Activated naive CD8-positive, alpha-beta T cell treated with anti-CD3 and anti-CD28 coated beads for 36 hours (primary cell): ENCODE results near the gene PACSIN3. TPM values are rescaled to one million over a fixed set of nuclear protein-coding genes. Genes with fewer than 3 reads are reported as not detected.
A peak's percentile ranks its signal among the peaks of the same experiment; 100 is the strongest.

Experiments used
- DNase-seq: peaks from one replicate; pipeline ENCODE4 v3.0.0; 2021
- H3K27ac Mint-ChIP-seq: one replicate; pipeline ENCODE4 v1.8.0; 2022; ENCODE audit warnings: mild to moderate bottlenecking, moderate library complexity, mixed read lengths
- H3K27me3 Mint-ChIP-seq: one replicate; pipeline ENCODE4 v1.8.0; 2022; ENCODE audit warnings: mild to moderate bottlenecking, mixed read lengths
- H3K36me3 Mint-ChIP-seq: one replicate; pipeline ENCODE4 v1.8.0; 2021; ENCODE audit warnings: mild to moderate bottlenecking, mixed read lengths
- H3K4me1 Mint-ChIP-seq: one replicate; pipeline ENCODE4 v1.8.0; 2021; ENCODE audit warnings: mixed read lengths
- H3K4me3 Mint-ChIP-seq: one replicate; pipeline ENCODE4 v1.8.0; 2022; ENCODE audit warnings: mild to moderate bottlenecking, moderate library complexity, mixed read lengths
- H3K9me3 Mint-ChIP-seq: one replicate; pipeline ENCODE4 v1.8.0; 2022; ENCODE audit warnings: mixed read lengths
- total RNA-seq, 2 experiments: library from RNA; stranded (reverse); gene quantifications; one replicate each; pipeline ENCODE4 v1.2.3, GENCODE V29; 2021

Gene PACSIN3
- total RNA-seq, 2 experiments from 2014 or later: 6.8 to 7.0 TPM

DNA sequence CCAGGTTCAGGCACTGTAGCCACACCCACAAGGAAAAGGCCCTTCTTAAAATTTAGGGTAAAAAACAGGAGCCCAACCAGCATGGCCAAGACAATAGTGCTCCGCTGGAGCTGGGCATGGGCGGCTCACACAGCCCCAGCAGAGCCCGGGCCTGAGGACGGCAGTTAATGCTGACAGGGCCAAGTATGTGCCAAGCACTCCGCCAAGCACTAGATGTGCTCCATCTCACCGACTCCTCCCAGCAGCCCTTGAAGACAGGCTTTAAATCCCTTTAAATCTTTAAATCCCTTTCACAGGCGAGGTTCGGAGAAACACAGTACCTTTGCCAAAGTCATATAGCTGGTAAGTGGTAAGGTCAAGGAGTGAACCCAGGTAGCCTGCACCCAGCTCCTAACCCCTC lies 14.4 kb downstream of the PACSIN3 start:
- no peak overlapping the region for H3K4me3 Mint-ChIP-seq
- peaks cover 16% of the 10 kb centered on the region for H3K36me3 Mint-ChIP-seq
- H3K27me3 Mint-ChIP-seq: no peaks in the 10 kb centered on the region

GRCh38 chr11:47171061-47171838 lies 15.0 kb downstream of the PACSIN3 start:
- DNase-seq: no peak
- no peaks in the 10 kb centered on the region for H3K27me3 Mint-ChIP-seq
- H3K9me3 Mint-ChIP-seq: no peaks in the 10 kb centered on the region
- peaks cover 29% of the 10 kb centered on the region for H3K4me1 Mint-ChIP-seq
- H3K27ac Mint-ChIP-seq: peak overlapping the region; percentile 45
- no peak overlapping the region for H3K4me3 Mint-ChIP-seq
- peaks cover 16% of the 10 kb centered on the region for H3K36me3 Mint-ChIP-seq

More for the DNA sequence above, 14.4 kb downstream of the PACSIN3 start:
- Mint-ChIP-seq H3K4me1 (peaks cover 29% of the 10 kb centered on the region), H3K9me3 (no peaks in the 10 kb centered on the region), H3K27ac (no peak overlapping the region)
- DNase-seq: no peak

DNA sequence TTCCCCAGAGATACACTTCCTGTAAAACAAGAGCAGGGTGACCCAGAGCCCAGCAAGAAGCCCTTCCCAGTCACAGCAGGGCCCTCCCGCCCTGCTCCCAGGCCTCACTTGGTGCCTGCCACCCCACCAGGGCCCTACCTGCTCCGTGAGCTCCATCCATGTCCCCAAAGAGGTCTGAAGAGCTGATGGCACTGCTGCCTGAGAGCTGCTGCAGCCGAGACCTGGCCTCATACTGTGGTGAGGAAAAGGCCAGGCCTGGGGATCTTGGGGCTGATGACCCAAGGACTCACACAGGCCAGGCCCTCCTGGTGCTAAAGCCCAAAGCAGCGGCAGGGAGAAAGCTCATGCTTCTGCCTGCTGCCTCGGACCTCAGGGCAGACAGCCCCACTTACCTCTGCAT lies 19.9 kb downstream of the PACSIN3 start:
- Mint-ChIP-seq H3K36me3 (peaks cover under 1% of the 10 kb centered on the region), H3K9me3 (no peaks in the 10 kb centered on the region), H3K4me1 (peaks cover under 1% of the 10 kb centered on the region), H3K27me3 (no peaks in the 10 kb centered on the region), H3K27ac (no peak overlapping the region), H3K4me3 (no peak overlapping the region)
- no peak for DNase-seq

DNA sequence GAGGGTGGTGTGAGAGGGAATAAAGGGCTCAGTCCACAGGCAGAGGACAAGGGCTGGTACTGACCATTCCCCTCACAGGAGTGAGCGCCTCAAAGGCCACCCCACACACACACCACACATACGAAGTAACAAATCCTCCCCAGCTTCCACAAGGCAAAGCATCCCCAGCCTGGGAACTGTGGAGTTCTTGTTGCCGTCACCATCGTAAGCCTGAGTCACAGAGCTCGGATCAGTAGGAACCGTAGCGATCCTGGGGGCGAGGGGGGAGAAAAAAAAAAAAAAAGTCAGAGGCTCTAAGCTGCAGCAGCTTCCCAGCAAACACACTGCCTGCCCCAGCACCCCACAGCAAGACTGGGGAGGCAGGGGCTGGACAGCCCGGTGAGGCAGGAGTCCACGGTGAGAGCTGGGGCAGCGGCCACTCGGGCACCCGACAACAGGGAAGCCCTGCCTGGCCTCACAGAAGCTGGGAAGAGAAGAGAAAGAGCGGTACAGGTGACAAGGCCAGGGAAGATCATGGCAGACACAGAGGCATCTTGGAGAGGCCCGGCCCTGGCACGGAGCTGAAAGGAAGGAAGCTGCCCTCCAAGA lies 20.9 kb downstream of the PACSIN3 start:
- DNase-seq: no peak
- Mint-ChIP-seq H3K27me3 (no peaks in the 10 kb centered on the region), H3K4me1 (no peaks in the 10 kb centered on the region), H3K27ac (no peak overlapping the region), H3K9me3 (no peaks in the 10 kb centered on the region), H3K4me3 (no peak overlapping the region), H3K36me3 (no peaks in the 10 kb centered on the region)

- no peak overlapping the region for H3K27ac Mint-ChIP-seq
- no peaks in the 10 kb centered on the region for H3K9me3 Mint-ChIP-seq
- no peaks in the 10 kb centered on the region for H3K4me1 Mint-ChIP-seq
Observed at GRCh38 chr11:47164321-47164720, 21.9 kb downstream of the PACSIN3 start.

DNA sequence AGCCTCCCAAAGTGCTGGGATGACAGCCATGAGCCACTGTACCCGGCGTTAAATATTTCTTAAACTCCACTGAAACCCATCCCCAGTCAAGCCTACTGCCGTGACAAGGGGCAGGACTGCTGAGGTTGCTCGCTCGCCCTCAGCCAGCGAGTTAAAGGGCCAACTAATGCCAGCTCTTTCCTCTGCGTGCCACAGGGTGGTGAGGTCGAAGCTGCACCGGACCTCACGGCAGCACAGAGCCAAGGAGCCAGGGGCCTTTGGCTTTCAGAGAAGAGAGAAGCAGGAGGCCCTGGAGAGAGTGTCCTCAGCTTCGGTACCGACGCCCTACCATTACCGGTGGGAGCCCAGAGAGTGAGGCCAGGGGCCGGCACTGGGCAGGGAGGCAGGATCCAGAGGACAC lies 22.3 kb downstream of the PACSIN3 start:
- Mint-ChIP-seq H3K27me3 (no peaks in the 10 kb centered on the region), H3K9me3 (no peaks in the 10 kb centered on the region), H3K36me3 (no peaks in the 10 kb centered on the region), H3K4me3 (no peak overlapping the region), H3K4me1 (no peaks in the 10 kb centered on the region), H3K27ac (no peak overlapping the region)
- no peak for DNase-seq

More at GRCh38 chr11:47164321-47164720, 21.9 kb downstream of the PACSIN3 start:
- H3K4me3 Mint-ChIP-seq: no peak overlapping the region
- no peak for DNase-seq
- H3K27me3 Mint-ChIP-seq: no peaks in the 10 kb centered on the region
- no peaks in the 10 kb centered on the region for H3K36me3 Mint-ChIP-seq

DNA sequence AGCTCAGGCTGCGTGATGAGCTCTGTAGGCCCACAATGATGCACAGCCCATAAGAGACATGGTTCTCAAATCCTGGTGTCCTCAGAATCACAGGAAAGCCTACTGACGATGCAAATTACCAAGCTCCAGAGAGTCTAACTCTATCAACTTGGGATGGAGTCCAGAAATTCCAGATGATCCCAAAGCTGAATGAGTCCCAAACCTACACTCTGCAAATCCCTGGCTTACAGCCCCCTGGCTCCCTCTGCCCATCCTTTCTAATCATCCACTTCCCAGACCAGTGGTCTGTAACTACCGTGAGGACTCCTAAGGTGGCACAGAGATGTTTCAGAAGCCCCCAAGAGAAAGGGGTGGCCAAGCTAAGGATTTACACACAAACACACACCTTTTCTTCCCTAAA lies 23.0 kb downstream of the PACSIN3 start:
- H3K27me3 Mint-ChIP-seq: no peaks in the 10 kb centered on the region
- H3K4me3 Mint-ChIP-seq: no peak overlapping the region
- DNase-seq: no peak
- H3K36me3 Mint-ChIP-seq: no peaks in the 10 kb centered on the region
- peaks cover 3% of the 10 kb centered on the region for H3K4me1 Mint-ChIP-seq
- H3K9me3 Mint-ChIP-seq: no peaks in the 10 kb centered on the region
- H3K27ac Mint-ChIP-seq: no peak overlapping the region

- Mint-ChIP-seq H3K9me3 (no peaks in the 10 kb centered on the region), H3K4me3 (no peak overlapping the region), H3K36me3 (no peaks in the 10 kb centered on the region), H3K4me1 (peaks cover 3% of the 10 kb centered on the region), H3K27ac (no peak overlapping the region), H3K27me3 (no peaks in the 10 kb centered on the region)
- DNase-seq: no peak
Observed at GRCh38 chr11:47162426-47162825, 23.8 kb downstream of the PACSIN3 start.

- Mint-ChIP-seq H3K27me3 (no peaks in the 10 kb centered on the region), H3K36me3 (no peaks in the 10 kb centered on the region), H3K4me3 (no peak overlapping the region), H3K9me3 (no peaks in the 10 kb centered on the region), H3K4me1 (peaks cover 5% of the 10 kb centered on the region), H3K27ac (peak overlapping the region; percentile 26)
- no peak for DNase-seq
Observed at GRCh38 chr11:47161890-47162289, 24.3 kb downstream of the PACSIN3 start.

GRCh38 chr11:47161134-47161854 lies 24.9 kb downstream of the PACSIN3 start:
- H3K4me1 Mint-ChIP-seq: peaks cover 5% of the 10 kb centered on the region
- DNase-seq: peak; percentile 57
- peak overlapping the region; percentile 26 for H3K27ac Mint-ChIP-seq
- H3K36me3 Mint-ChIP-seq: no peaks in the 10 kb centered on the region
- H3K27me3 Mint-ChIP-seq: no peaks in the 10 kb centered on the region
- H3K9me3 Mint-ChIP-seq: no peaks in the 10 kb centered on the region
- H3K4me3 Mint-ChIP-seq: no peak overlapping the region

GRCh38 chr11:47160753-47161133 lies 25.5 kb downstream of the PACSIN3 start:
- DNase-seq: no peak
- Mint-ChIP-seq H3K9me3 (no peaks in the 10 kb centered on the region), H3K4me1 (peaks cover 5% of the 10 kb centered on the region), H3K27ac (no peak overlapping the region), H3K36me3 (no peaks in the 10 kb centered on the region), H3K27me3 (no peaks in the 10 kb centered on the region), H3K4me3 (no peak overlapping the region)

DNA sequence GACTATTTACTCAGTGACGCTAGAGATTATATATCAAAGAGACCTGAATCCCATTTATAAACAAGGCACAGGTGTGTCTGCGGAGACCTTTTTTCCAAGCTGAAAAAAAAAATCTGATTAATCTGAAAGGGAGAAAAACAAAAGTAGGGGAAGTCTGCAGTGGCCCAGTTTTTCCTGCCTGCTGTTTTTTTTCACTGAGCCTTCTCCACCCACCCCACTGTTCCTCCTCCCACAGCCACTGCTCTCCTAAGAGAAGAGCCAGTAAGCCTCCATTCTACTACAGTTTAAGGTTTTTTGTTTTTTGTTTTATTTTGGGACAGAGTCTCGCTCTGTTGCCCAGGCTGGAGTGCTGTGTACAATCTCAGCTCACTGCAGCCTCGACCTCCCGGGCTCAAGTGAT lies 28.0 kb downstream of the PACSIN3 start:
- Mint-ChIP-seq H3K4me3 (no peak overlapping the region), H3K27me3 (no peaks in the 10 kb centered on the region), H3K27ac (no peak overlapping the region), H3K9me3 (no peaks in the 10 kb centered on the region), H3K4me1 (peaks cover 29% of the 10 kb centered on the region), H3K36me3 (no peaks in the 10 kb centered on the region)
- DNase-seq: no peak

GRCh38 chr11:47157805-47158204 lies 28.4 kb downstream of the PACSIN3 start:
- no peaks in the 10 kb centered on the region for H3K27me3 Mint-ChIP-seq
- no peak overlapping the region for H3K4me3 Mint-ChIP-seq
- no peaks in the 10 kb centered on the region for H3K9me3 Mint-ChIP-seq
- no peak for DNase-seq
- H3K36me3 Mint-ChIP-seq: no peaks in the 10 kb centered on the region
- H3K27ac Mint-ChIP-seq: no peak overlapping the region
- H3K4me1 Mint-ChIP-seq: peaks cover 33% of the 10 kb centered on the region

DNA sequence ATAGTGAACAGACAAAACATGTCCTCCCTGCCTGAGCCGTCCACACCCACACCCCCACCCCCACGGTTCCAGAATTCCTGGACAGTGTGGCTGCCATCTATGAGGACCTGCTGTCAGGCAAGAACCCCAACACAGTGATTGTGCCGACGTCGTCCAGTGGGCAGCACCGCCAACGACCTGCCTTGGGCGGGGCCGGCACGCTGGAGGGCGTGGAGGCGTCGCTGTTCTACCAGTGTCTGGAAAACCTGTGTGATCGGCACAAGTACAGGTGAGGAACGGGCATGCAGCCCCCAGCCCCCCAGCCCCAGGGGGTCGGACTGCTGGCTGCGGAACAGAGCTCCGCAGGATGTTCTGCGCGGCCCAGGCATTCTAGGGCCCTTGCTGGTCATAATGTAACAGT lies 29.3 kb downstream of the PACSIN3 start:
- no peaks in the 10 kb centered on the region for H3K9me3 Mint-ChIP-seq
- H3K4me3 Mint-ChIP-seq: no peak overlapping the region
- no peak for DNase-seq
- H3K4me1 Mint-ChIP-seq: peaks cover 33% of the 10 kb centered on the region
- H3K27me3 Mint-ChIP-seq: no peaks in the 10 kb centered on the region
- H3K36me3 Mint-ChIP-seq: no peaks in the 10 kb centered on the region
- H3K27ac Mint-ChIP-seq: no peak overlapping the region

DNA sequence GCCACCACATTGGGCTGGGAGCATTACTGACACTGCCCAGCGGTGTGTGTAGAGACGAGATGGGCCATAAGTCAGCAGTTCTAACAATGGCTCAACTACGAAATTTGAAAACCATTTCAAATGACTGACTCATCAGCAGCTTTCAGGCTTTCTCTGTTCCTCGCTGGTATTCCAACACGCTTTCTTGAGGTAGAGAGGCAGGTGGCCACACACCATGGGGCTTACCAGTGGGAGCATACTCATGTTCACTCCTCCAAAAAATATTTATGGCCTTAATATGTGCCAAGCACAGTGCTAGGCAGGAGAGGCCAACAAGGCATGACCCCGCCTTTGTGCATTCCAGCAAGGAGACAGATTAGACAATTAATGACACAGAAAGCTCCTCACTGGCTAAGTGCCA lies 29.9 kb downstream of the PACSIN3 start:
- Mint-ChIP-seq H3K27me3 (no peaks in the 10 kb centered on the region), H3K4me1 (peaks cover 33% of the 10 kb centered on the region)
- no peak for DNase-seq

More for the DNA sequence above, 29.9 kb downstream of the PACSIN3 start:
- no peak overlapping the region for H3K4me3 Mint-ChIP-seq
- H3K27ac Mint-ChIP-seq: no peak overlapping the region
- no peaks in the 10 kb centered on the region for H3K9me3 Mint-ChIP-seq
- no peaks in the 10 kb centered on the region for H3K36me3 Mint-ChIP-seq
